Pancreas (tissue), 10 donors: ENCODE data around the gene RALGPS2. TPM values are rescaled to one million over a fixed set of nuclear protein-coding genes. Genes with fewer than 3 reads are reported as not detected.

Source experiments
- ATAC-seq, 4 donors: fragments of 200-7000 bp; cut with Tn5 transposase; one replicate each; pipeline versions ENCODE4 v1.8.0 to v1.9.1; 2020; ENCODE audit warnings: mild to moderate bottlenecking in 4 of 4, moderate library complexity in 4 of 4
- DNase-seq, 6 donors: peaks; one replicate each; pipeline ENCODE4 v3.0.0-alpha.2; 2020
- FAIRE-seq: peaks from 2 replicates; lab custom pipeline; 2012; peaks lifted over from hg19 to GRCh38; lab: Jason Lieb, UNC
- H3K27ac ChIP-seq, 4 donors: fragments of 200-600 bp; sonication (generic); 1 replicate in 3 of 4; 2 replicates in 1 of 4; pipeline versions ENCODE4 v1.5.0 to v1.8.0; 2020
- H3K27me3 ChIP-seq, 4 donors: fragments of 200-600 bp; one replicate each; pipeline ENCODE4 v1.8.0; 2021
- H3K36me3 ChIP-seq, 3 donors: fragments of 200-600 bp; sonication (generic) in 1 of 3; one replicate each; pipeline versions ENCODE4 v1.5.0 to v1.8.0; 2020 to 2021
- H3K4me1 ChIP-seq, 3 donors: fragments of 200-600 bp; one replicate each; pipeline ENCODE4 v1.8.0; 2021
- H3K4me3 ChIP-seq, 4 donors: fragments of 200-600 bp; sonication (generic) in 2 of 4; one replicate each; pipeline versions ENCODE4 v1.5.0 to v1.8.0; 2020 to 2021
- H3K9me3 ChIP-seq, 4 donors: fragments of 200-600 bp; one replicate each; pipeline ENCODE4 v1.8.0; 2021
- CTCF ChIP-seq, 4 donors: fragments of 200-600 bp; sonication (generic) in 3 of 4; IDR thresholded peaks; one replicate each; pipeline versions ENCODE4 v1.5.0 to v1.8.0; 2021; ENCODE audit warnings: antibody characterized with exemption in 4 of 4
- WGBS, 2 donors: extraction: QIAGEN DNeasy Blood & Tissue Kit; methylation state at CpG; one replicate each; pipeline ENCODE4 v1.1.7; 2013; 5-methylcytosine and 5-hydroxymethylcytosine counted together
- intact Hi-C, 3 donors: fragments of 100-400 bp; cut with DNase I; formaldehyde crosslinking; loops; one replicate each; pipeline versions ENCODE4 v1.11.1 to v1.14.2; 2022
- polyA plus RNA-seq, 2 donors: library from polyadenylated mRNA; stranded (reverse); fragments of 200-250 nt; gene quantifications; one replicate each; pipeline ENCODE4 v1.2.3, GENCODE V29; 2013
- total RNA-seq, 6 donors: library from RNA; stranded (reverse); fragmentation: NEBNext Ultra II Directional in 4 of 6; extraction: Animal tissue kit (Norgen Biotek cat#: 25700) in 4 of 6; gene quantifications; one replicate each; pipeline versions ENCODE4 v1.2.1 to v1.2.4, GENCODE V29; 2021 to 2023
- donor health status: healthy with polysubstance abuse.
- donor health status: DM: no; HTN: no; CAD: no; lungs with moderate emphysema.
- donor health status: DM: no; HTN: no; CAD: no.
- donor health status: control.
- donor health status: control.
- donor health status: Bipolar disorder and iron deficiency.
- donor health status: DM: yes; HTN: yes; CAD: no.
- donor health status: DM: no; HTN: no; CAD: no.
- donor health status: DM: no; HTN: no; CAD: no.
- donor health status: DM: yes; HTN: yes; CAD: no.

Gene RALGPS2
- total and polyA plus RNA-seq, 8 donors = 1.9 to 11.6 (median 7.6) TPM

GRCh38 chr1:178819123-178819522 lies 94.1 kb downstream of the RALGPS2 start:
- 93 to 95% methylated on average over 4 of the region's 4 CpGs for WGBS, 2 donors
- Histone ChIP-seq H3K36me3 (no peaks in the 10 kb centered on the region), H3K9me3 (no peaks in the 10 kb centered on the region), H3K27ac (no peak overlapping the region), H3K4me1 (no peaks in the 10 kb centered on the region), H3K27me3 (no peaks in the 10 kb centered on the region), H3K4me3 (no peak overlapping the region)
- FAIRE-seq (no peak), ATAC-seq (no peak), DNase-seq (no peak)
- intact Hi-C loops = no loop called here
- TF ChIP-seq CTCF (IDR thresholded peaks at IDR 0.05) = no peak

GRCh38 chr1:178821134-178821866 lies 96.3 kb downstream of the RALGPS2 start:
- no peak for TF ChIP-seq CTCF (IDR thresholded peaks at IDR 0.05)
- intact Hi-C loops = no loop called here
- H3K4me1 ChIP-seq = no peaks in the 10 kb centered on the region
- H3K27ac ChIP-seq = no peak overlapping the region
- no peaks in the 10 kb centered on the region for H3K27me3 ChIP-seq
- H3K9me3 ChIP-seq = no peaks in the 10 kb centered on the region
- no peaks in the 10 kb centered on the region for H3K36me3 ChIP-seq
- no peak for FAIRE-seq
- 97% methylated on average over 1 of the region's 1 CpG for WGBS, 2 donors
- no peak for ATAC-seq
- no peak overlapping the region for H3K4me3 ChIP-seq
- no peak for DNase-seq

GRCh38 chr1:178825167-178825566 lies 100.1 kb downstream of the RALGPS2 start:
- intact Hi-C loops = no loop called here

GRCh38 chr1:178844436-178844835 lies 119.4 kb downstream of the RALGPS2 start:
- Histone ChIP-seq H3K27ac (no peak overlapping the region), H3K36me3 (no peaks in the 10 kb centered on the region), H3K4me3 (no peak overlapping the region), H3K4me1 (no peaks in the 10 kb centered on the region), H3K27me3 (no peaks in the 10 kb centered on the region), H3K9me3 (no peaks in the 10 kb centered on the region)
- TF ChIP-seq CTCF (IDR thresholded peaks at IDR 0.05) = no peak
- DNase-seq (no peak), FAIRE-seq (no peak), ATAC-seq (no peak)
- 86 to 88% methylated on average over 3 of the region's 3 CpGs for WGBS, 2 donors
- intact Hi-C loops = no loop called here

More at GRCh38 chr1:178825167-178825566, 100.1 kb downstream of the RALGPS2 start:
- Histone ChIP-seq H3K27me3 (no peaks in the 10 kb centered on the region), H3K36me3 (no peaks in the 10 kb centered on the region), H3K27ac (no peak overlapping the region), H3K4me1 (no peaks in the 10 kb centered on the region), H3K4me3 (no peak overlapping the region), H3K9me3 (no peaks in the 10 kb centered on the region)
- no peak for DNase-seq
- ATAC-seq = no peak
- WGBS, 2 donors = 84 to 93% methylated on average over 2 of the region's 2 CpGs
- no peak for TF ChIP-seq CTCF (IDR thresholded peaks at IDR 0.05)
- no peak for FAIRE-seq

- Histone ChIP-seq H3K4me1 (no peaks in the 10 kb centered on the region), H3K27me3 (no peaks in the 10 kb centered on the region), H3K27ac (no peak overlapping the region), H3K4me3 (no peak overlapping the region), H3K9me3 (no peaks in the 10 kb centered on the region), H3K36me3 (no peaks in the 10 kb centered on the region)
- no peak for FAIRE-seq
- intact Hi-C loops = no loop called here
- no peak for TF ChIP-seq CTCF (IDR thresholded peaks at IDR 0.05)
- no peak for DNase-seq
- no peak for ATAC-seq
Measured at GRCh38 chr1:178846306-178846705, 121.3 kb downstream of the RALGPS2 start.
